Ishikawa (cell line): ENCODE results near the gene SLC27A5.

ENCODE experiments used
- CEBPB ChIP-seq: IDR thresholded peaks from 2 replicates; pipeline ENCODE4 v1.6.1; 2012
- CREB1 ChIP-seq: IDR thresholded peaks from 2 replicates; pipeline ENCODE4 v1.6.1; 2012; ENCODE audit warnings: low read depth
- EGR1 ChIP-seq: IDR thresholded peaks from 2 replicates; pipeline ENCODE4 v1.6.1; 2012
- EP300 ChIP-seq: IDR thresholded peaks from 2 replicates; pipeline ENCODE4 v1.6.1; 2012; ENCODE audit warnings: borderline replicate concordance
- FOXM1 ChIP-seq: IDR thresholded peaks from 2 replicates; pipeline ENCODE4 v1.6.1; 2012; ENCODE audit warnings: low read depth, borderline replicate concordance
- NFIC ChIP-seq: IDR thresholded peaks from 2 replicates; pipeline ENCODE4 v1.6.1; 2012
- RAD21 ChIP-seq: IDR thresholded peaks from 2 replicates; pipeline ENCODE4 v1.6.1; 2012; ENCODE audit warnings: low read depth
- TAF1 ChIP-seq: IDR thresholded peaks from 2 replicates; pipeline ENCODE4 v1.6.1; 2012; ENCODE audit warnings: low read depth, mild to moderate bottlenecking
- TCF12 ChIP-seq: IDR thresholded peaks from 2 replicates; pipeline ENCODE4 v1.6.1; 2012; ENCODE audit warnings: low read depth
- TEAD4 ChIP-seq: IDR thresholded peaks from 2 replicates; pipeline ENCODE4 v1.6.1; 2012
- YY1 ChIP-seq: IDR thresholded peaks from 2 replicates; pipeline ENCODE4 v1.6.1; 2012; ENCODE audit warnings: low read depth
- ZBTB7A ChIP-seq: IDR thresholded peaks from 2 replicates; pipeline ENCODE4 v1.6.1; 2012; ENCODE audit warnings: low read depth
- TF ChIP-seq, protein P1 (sequence below): IDR thresholded peaks from 2 replicates; pipeline ENCODE4 v1.6.1; 2012
- TF ChIP-seq, protein P2 (sequence below): IDR thresholded peaks from 2 replicates; pipeline ENCODE4 v1.6.1; 2012

DNA sequence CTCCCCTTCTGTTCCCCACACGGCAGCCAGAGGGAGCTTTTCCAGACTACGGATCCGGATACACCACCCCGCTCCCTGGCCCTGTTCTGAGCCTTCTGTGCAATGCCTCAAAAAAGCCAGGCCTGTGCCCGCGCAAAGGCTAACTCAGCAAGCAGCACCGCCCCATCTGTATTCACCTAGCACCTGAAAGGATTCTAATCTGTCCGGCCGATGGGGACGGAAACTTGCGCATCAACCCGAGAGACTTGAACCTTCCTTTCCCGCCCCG is 7.2 kb upstream of the SLC27A5 start:
- no peak for TF ChIP-seq NFIC
- no peak for TF ChIP-seq TEAD4
- TF ChIP-seq RAD21: no peak
- TF ChIP-seq TAF1: no peak
- no peak for TF ChIP-seq CEBPB
- TF ChIP-seq, protein P1, sequence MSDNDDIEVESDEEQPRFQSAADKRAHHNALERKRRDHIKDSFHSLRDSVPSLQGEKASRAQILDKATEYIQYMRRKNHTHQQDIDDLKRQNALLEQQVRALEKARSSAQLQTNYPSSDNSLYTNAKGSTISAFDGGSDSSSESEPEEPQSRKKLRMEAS: no peak
- TF ChIP-seq EGR1: no peak
- no peak for TF ChIP-seq FOXM1
- TF ChIP-seq, protein P2, sequence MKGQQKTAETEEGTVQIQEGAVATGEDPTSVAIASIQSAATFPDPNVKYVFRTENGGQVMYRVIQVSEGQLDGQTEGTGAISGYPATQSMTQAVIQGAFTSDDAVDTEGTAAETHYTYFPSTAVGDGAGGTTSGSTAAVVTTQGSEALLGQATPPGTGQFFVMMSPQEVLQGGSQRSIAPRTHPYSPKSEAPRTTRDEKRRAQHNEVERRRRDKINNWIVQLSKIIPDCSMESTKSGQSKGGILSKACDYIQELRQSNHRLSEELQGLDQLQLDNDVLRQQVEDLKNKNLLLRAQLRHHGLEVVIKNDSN: no peak
- TF ChIP-seq EP300: no peak
- no peak; the same call in 1 of the 2 replicates for TF ChIP-seq TCF12
- TF ChIP-seq CREB1: no peak
- TF ChIP-seq ZBTB7A: no peak; the same call in 1 of the 2 replicates
- no peak for TF ChIP-seq YY1
